ENCODE results near the gene RFXANK. TPM values are rescaled to one million over a fixed set of nuclear protein-coding genes. Genes with fewer than 3 reads are reported as not detected.
"Not testable (repeated sequence)": the region's sequence is repeated elsewhere in the genome, so short reads cannot be mapped to it uniquely, and the experiment has no call there.

The RFXANK gene
- total RNA-seq, 4 donors from 2014 or later, result 32.5 to 87.8 (median 57.0) TPM

DNA sequence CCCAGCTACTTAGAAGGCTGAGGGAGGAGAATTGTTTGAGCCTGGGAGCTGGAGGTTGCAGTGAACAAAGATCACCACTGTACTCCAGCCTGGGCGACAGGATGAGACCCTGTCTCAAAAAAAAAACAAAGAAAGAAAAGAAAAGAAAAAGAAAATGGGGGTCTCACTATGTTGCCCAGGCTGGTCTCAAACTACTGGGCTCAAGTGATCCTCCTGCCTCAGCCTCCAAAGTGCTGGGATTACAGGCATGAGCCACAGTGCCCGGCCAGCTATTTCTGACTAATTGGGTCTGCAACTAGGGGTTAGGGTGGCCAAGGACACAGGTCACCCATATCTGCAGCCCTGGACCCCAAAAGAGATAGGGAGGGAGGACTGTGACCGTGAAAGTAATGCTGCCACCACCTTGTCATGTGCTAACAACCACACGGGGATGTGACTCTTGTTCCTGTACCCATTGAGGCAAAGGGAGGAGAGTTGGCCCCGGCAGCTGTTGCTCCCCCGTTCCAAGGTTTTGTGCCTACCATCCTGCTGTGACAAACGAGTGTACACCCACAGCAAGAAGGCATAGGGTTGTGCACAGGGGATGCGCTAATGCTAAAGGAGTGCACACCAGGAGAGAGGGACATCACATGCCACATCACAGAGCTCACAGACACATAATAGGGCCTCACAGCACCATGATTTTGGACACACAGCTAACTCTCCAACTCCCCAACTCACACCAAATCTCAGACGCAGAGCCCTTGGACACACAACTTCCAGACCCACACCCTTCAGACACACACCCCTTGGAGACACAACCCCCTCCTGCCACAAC lies 22.6 kb upstream of the RFXANK start:
- no peak for DNase-seq
- peak overlapping the region in 1 of 3 donors; percentile 14 for H3K4me3 ChIP-seq (replicated peaks in 1 of 3)
- H3K36me3 ChIP-seq, result no peaks in the 10 kb centered on the region
- H3K9me3 ChIP-seq, result no peaks in the 10 kb centered on the region
- no peaks in the 10 kb centered on the region for H3K27me3 ChIP-seq
- intact Hi-C loops (cut with DNase I), result no loop called here
- WGBS, 2 donors, result 83 to 85% methylated on average over 5 to 9 of the region's 9 CpGs
- no peak overlapping the region for H3K27ac ChIP-seq
- peaks cover 4 to 10% of the 10 kb centered on the region in 2 donors for H3K4me1 ChIP-seq
- TF ChIP-seq, protein P1, sequence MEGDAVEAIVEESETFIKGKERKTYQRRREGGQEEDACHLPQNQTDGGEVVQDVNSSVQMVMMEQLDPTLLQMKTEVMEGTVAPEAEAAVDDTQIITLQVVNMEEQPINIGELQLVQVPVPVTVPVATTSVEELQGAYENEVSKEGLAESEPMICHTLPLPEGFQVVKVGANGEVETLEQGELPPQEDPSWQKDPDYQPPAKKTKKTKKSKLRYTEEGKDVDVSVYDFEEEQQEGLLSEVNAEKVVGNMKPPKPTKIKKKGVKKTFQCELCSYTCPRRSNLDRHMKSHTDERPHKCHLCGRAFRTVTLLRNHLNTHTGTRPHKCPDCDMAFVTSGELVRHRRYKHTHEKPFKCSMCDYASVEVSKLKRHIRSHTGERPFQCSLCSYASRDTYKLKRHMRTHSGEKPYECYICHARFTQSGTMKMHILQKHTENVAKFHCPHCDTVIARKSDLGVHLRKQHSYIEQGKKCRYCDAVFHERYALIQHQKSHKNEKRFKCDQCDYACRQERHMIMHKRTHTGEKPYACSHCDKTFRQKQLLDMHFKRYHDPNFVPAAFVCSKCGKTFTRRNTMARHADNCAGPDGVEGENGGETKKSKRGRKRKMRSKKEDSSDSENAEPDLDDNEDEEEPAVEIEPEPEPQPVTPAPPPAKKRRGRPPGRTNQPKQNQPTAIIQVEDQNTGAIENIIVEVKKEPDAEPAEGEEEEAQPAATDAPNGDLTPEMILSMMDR (IDR thresholded peaks at IDR 0.05), result no peak
- TF ChIP-seq POLR2A (IDR thresholded peaks at IDR 0.05), result no peak

DNA sequence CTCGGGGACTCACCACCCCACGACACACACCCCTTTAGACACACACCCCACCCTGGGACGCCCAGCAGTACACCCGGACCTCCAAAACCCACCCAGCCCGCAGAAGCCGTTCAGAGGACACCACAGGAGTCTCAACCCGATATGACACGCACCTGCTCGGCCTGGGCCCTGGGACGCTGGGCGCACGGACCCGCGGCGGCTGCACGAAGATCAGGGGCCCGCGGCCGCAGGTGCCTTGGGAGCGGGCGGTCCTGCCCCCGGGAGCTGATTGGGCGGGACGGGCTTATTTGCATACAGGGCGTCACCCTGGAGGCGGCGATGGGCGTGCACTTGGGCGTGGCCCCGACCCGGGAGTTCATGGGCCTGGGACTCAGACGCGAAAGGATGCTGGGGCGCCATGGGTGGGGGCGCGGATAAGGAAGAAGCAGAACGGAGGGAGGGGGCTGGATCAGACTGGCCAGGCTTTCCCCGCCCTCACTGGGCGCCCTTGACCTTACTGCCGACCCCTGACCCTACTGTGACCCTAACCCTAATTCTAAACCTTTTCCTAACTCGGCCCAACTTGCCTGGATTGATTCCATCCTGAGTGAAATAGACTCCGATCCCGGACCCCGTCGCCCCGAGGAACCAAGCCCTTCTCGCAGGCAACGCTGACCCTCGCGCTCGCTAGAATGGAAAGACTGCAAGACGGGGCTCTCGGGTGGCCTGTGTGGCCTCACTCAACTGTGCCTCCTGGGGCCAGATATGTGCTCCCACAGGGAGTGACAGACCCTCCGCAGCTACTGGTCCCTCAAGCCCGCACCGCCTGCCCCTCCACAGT lies 21.8 kb upstream of the RFXANK start, which contains the start of gene MEF2B:
TSS of gene MEF2B (minus strand) at position 211 of the 820 bp plus-strand sequence. CDS start 19,528 bp downstream, outside the sequence.
- H3K27ac ChIP-seq, result no peak within 1 kb of the TSS
- peaks cover 4 to 10% of the 10 kb centered on the region in 2 donors for H3K4me1 ChIP-seq
- WGBS, 2 donors, result 24 to 26% methylated on average over 28 to 33 of the region's 56 CpGs
- peak; percentile 82 for DNase-seq
- no peaks in the 10 kb centered on the region for H3K36me3 ChIP-seq
- H3K4me3 ChIP-seq (replicated peaks in 1 of 3), result peak within 1 kb of the TSS in 1 of 3 donors; percentile 14
- TF ChIP-seq, protein P1 (IDR thresholded peaks at IDR 0.05), result no peak
- no peak for TF ChIP-seq POLR2A (IDR thresholded peaks at IDR 0.05)
- intact Hi-C loops (cut with DNase I), result no loop called here
- H3K9me3 ChIP-seq, result no peaks in the 10 kb centered on the region
- no peaks in the 10 kb centered on the region for H3K27me3 ChIP-seq

GRCh38 chr19:19170873-19171672 lies 21.0 kb upstream of the RFXANK start:
- no peak for TF ChIP-seq POLR2A (IDR thresholded peaks at IDR 0.05)
- TF ChIP-seq, protein P1 (IDR thresholded peaks at IDR 0.05), result no peak
- Histone ChIP-seq H3K9me3 (no peaks in the 10 kb centered on the region), H3K27ac (no peak overlapping the region), H3K4me1 (peaks cover 4 to 10% of the 10 kb centered on the region in 2 donors), H3K4me3 (replicated peaks in 1 of 3) (no peak overlapping the region), H3K27me3 (no peaks in the 10 kb centered on the region), H3K36me3 (no peaks in the 10 kb centered on the region)
- no peak for DNase-seq
- 86 to 89% methylated on average over 6 of the region's 6 CpGs for WGBS, 2 donors
- intact Hi-C loops (cut with DNase I), result no loop called here

DNA sequence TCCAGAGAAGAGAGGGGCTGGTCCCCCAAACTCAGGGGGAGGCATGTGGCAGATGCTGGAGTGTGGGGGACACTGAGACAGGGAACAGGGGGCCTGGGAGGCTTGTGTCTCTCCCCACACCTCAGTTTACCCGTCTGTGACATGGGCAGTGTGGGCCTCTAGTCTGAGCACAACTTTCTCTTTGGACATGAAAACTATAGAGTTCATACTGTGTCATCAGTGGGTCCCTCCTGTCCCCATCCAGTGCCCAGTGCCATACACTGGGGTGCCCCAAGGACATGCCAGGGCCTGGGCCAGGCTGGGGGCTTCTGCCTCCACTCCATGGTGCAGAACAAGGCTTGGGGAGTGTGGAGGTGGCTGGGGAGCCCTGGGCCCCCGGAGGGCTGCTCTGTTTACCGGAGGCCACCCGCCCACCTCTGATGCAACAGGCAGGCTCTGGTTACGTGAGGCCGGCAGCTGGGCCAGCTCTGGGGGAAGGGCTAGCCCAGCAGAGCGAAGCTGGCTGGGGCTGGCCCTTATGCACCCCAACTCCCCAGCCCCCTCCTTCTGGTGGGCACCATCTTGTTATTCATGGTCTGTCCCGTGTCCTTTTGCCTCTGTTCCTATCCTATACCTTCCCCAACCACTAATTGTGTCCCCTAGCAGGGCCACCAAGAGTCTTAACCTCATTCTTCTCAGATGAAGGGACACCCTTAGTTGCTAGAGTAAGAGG lies 20.1 kb upstream of the RFXANK start:
- TF ChIP-seq POLR2A (IDR thresholded peaks at IDR 0.05), result no peak
- TF ChIP-seq, protein P1 (IDR thresholded peaks at IDR 0.05), result no peak
- intact Hi-C loops (cut with DNase I), result no loop called here
- no peak for DNase-seq
- Histone ChIP-seq H3K4me1 (peaks cover 4 to 10% of the 10 kb centered on the region in 2 donors), H3K9me3 (no peaks in the 10 kb centered on the region), H3K4me3 (replicated peaks in 1 of 3) (no peak overlapping the region), H3K36me3 (no peaks in the 10 kb centered on the region), H3K27me3 (no peaks in the 10 kb centered on the region), H3K27ac (no peak overlapping the region)
- WGBS, 2 donors, result 85 to 87% methylated on average over 6 to 8 of the region's 8 CpGs

- H3K27me3 ChIP-seq; H3K9me3 ChIP-seq; H3K4me1 ChIP-seq; H3K27ac ChIP-seq; intact Hi-C loops (cut with DNase I); H3K4me3 ChIP-seq (replicated peaks in 1 of 3); H3K36me3 ChIP-seq; DNase-seq: not testable (repeated sequence)
- WGBS, 2 donors, result 90% methylated on average over 5 of the region's 5 CpGs
Measured at GRCh38 chr19:19173243-19173642, 18.8 kb upstream of the RFXANK start.

Measured in thyroid gland (tissue), 4 donors.